ENCODE measurements around the gene HSPA14.

- TF ChIP-seq EZH2phosphoT487 (IDR thresholded peaks at IDR 0.05; ENCODE audit: insufficient read depth, low read depth) (no peak), EZH2 (IDR thresholded peaks at IDR 0.05; ENCODE audit: insufficient read depth, poor library complexity, severe bottlenecking) (no peak)
These were observed 79.7 kb downstream of the HSPA14 start for GRCh38 chr10:14917827-14918226.
